HG03521 (cell line): ENCODE results near the gene CHPF2.

Source experiments
- ATAC-seq: cut with Tn5 transposase; IDR thresholded peaks from one replicate; pipeline ENCODE4 v1.9.1; 2021; ENCODE audit warnings: mild to moderate bottlenecking, moderate library complexity; ENCODE audit not compliant: unreplicated experiment

The CHPF2 gene

DNA sequence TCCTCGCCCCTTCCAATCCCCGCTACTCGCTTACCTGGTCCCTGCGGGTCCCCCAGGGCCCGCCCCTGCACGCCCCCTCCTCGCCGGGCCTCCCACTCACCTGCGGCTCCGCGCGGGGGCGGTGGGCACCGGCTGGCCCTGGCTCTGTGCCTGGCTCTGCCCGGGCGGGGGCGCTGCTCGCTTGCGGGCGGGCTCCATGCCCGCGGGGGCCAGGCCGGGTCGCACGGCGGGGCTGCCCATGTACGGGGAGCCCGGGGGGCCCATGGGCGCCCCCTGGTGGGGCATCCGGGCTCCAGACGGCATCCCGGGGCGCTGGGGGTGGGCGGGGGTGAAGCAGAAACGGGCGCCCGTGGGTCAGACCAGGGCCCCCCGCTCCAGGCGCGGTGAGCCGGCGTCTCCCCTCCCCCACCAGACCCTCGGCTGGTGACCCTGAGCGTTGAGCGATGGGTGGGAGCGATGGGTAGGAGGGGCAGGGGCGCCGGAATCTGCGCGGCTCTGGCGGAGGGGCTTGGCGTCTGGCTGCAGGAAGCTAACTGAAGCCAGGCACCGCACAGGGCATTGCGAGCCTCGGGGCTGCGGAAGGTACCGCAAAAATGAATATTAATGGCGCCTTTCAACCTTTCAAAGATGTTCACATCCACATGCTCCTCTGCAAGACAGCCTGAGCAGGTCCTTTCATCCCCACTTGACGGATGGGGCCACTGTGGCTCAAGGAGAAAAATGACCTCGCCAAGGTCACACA lies 13.2 kb downstream of the CHPF2 start:
- no peak for ATAC-seq

DNA sequence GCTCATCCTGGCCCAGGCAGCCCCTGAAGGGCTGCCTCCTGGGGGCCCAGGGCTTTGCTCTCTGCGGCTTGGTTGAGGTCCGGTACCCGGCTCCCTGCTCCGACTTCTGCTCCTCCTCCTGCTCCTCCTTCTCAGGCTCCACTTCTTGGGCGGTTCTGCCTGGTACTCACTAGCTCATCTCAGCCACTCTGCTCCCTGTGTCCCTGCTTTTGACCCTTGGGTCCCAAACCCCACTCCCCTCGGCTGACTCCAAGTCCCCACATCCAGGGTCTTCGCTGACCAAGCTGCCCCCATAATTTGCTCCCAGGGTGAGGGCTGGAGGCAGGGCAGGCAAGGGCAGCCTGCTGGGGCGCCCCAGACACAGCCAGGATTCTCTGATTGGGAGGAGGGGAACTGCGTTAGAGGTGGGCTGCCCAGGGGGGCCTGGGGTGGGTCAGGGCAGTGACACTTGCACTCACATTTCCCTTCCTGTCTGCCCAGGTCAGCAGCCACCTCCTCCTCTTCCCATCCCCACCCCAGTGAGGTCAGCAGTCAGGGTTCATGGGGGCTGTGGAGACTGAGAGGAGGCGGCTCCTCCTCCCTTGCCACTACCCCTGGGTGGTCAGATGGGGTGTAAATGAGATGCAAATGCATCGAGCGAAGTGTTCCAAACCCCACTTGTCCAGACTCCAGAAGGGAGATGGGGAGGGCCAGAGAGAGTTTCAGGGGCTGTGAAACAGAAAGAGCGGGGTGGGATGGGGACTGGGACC lies 14.0 kb downstream of the CHPF2 start:
- ATAC-seq, result no peak

DNA sequence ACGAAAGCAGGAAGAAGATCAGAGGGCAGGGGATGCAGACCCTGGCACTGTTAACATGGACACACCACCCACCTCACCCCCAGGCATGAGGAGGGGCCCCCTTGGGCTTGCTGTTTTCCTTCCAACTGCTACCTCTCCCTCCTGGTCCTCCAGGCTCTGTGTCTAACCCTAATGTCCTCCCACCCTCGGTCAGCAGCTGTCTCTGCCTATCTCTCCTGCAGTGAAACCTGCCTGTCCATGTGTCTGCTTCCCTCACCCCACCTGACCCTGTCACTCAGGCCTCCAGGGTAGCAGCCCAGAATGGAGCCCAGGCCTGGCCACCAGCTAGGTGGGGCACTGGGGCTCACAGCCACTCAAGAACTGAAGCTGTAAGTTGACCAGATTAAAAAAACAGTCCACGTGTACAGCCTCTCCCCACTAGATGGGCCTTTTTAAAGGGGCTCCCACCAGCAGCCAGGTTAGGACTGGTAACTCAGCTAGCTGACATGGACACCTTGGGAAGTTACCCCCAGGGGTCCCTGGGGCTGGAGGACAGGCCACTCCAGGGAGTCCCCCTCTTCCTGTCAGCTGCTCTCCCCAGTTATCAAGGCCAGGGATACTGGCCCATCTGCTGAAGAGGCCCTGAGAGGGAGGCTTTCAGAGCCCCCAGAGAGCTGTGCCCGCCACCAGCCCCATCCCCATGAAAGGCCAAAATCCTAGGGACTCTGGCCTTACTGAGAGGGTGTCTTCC lies 14.7 kb downstream of the CHPF2 start:
- no peak for ATAC-seq

DNA sequence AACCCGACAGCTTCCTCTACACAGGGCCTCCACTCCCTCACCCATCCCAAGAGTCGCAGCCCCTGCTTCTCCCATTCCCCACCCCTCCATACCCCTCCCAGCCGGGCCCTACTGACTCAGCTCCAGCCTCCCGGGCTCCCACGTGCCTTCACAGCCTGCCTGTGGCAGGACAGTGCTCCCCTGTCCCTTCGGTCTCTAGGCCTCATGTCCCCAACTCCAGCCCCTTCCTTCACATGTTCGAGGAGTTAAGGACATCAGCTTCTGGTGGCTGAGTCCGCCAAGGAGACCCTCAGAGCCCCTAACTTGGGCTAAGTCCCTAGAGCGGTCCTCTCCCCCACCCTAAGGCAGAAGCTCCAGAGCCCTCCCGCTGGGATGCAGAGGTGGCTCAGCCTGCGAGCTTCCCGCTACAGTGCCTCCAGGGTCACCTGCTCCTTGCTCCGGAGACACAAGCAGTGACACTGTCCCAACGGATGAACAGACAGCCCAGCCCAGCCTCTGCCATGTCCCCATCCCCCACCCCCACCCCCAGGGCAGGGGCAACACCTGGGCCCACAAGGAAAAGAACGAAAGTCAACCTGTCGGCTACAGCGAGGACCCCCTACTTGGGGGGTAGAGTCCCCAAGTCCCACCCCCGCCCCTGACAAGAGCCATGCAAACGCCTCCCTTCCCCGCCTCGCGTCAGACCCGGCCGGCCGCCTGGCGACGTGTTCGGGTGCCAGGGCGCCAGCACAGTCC lies 15.5 kb downstream of the CHPF2 start:
- no peak for ATAC-seq

- no peak for ATAC-seq
These were observed 16.2 kb downstream of the CHPF2 start, which contains the start of gene SMARCD3 for GRCh38 chr7:151248346-151249033. Gene SMARCD3, minus strand, starts transcription at chr7:151248694. Its CDS starts 132 bp downstream, at chr7:151248562.

GRCh38 chr7:151249034-151249731 lies 16.9 kb downstream of the CHPF2 start:
- no peak for ATAC-seq

DNA sequence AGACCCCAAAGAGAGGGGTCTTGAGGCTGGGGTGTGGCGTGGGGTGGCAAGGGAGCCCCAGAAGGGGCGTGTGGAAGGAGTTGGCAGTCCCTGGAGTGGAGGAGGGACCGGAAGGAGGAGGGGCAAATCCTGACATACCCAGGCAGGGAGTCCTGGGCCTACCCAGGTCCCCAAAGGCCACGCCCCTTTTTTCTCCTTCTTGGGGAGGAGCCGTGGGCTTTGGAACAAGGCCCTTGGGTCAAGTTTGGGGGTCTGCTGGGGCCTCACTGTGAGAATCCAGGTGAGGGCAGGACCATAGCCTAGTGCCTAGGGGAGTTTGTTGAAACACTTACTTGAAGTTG lies 17.4 kb downstream of the CHPF2 start:
- ATAC-seq, result no peak

DNA sequence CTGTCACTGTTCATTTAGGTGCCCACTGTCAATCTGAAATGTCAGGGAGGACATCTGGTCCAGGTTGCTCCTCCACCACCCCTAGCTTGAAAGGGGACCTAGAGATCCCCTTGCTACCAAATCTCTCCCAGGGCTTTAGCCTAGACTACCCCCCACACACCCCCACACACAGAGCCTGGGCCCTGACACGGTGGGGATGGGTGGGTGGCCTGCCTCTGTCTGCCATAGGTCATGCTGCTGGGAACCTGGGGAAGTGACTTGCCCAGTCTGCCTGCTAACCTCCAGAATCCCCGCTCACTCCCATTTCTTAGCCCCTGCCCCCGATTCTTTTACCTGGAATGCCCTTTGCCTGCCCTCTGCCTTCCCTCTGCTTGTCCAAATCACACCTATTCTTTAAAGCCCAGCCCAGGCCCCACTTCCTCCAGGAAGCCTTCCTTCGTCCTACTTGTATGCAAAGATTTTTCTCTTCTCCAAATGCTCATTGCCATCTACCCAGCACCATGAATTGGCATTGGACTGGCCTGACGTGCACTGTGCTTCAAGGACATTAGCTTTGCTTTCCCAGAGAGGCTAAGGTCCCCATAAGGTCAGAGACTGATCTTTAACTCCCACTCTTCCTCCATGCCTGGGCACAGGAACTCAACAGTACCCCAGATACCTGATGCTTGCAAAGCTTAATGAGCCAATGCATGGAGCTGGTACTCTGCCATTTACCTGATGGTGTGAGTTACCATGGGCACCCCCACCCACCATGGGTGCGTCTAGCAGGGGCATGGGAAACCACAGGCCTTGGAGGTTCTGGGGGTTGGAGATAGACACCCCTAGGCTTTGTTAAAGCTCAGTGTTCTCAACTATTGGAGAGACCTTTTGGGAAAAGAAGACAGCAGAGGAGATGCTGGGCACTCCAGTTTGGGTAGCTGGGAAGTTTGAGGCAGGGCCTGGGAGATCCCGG lies 18.2 kb downstream of the CHPF2 start:
- ATAC-seq, result no peak

DNA sequence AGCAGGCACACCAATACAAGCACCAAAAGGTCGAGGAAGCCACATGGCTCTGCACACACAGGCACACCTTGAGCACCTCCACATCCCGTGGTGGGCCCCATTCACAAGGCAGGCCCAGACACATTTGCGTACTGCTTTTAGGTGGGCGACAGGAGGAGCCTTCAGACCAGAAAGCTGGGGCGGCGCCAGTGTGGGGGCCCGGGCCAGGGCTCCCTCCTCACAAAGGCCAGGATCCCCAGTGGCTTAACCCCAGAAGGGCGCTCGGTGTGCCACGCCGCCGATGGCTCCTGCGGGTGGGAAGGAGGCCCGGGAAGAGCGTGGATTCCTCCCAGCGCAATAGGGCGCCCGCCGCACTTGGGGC lies 19.0 kb downstream of the CHPF2 start:
- no peak for ATAC-seq

- no peak for ATAC-seq
These were observed 19.6 kb downstream of the CHPF2 start for GRCh38 chr7:151251689-151252560.

- no peak for ATAC-seq
These were observed 20.2 kb downstream of the CHPF2 start for GRCh38 chr7:151252561-151252835.

DNA sequence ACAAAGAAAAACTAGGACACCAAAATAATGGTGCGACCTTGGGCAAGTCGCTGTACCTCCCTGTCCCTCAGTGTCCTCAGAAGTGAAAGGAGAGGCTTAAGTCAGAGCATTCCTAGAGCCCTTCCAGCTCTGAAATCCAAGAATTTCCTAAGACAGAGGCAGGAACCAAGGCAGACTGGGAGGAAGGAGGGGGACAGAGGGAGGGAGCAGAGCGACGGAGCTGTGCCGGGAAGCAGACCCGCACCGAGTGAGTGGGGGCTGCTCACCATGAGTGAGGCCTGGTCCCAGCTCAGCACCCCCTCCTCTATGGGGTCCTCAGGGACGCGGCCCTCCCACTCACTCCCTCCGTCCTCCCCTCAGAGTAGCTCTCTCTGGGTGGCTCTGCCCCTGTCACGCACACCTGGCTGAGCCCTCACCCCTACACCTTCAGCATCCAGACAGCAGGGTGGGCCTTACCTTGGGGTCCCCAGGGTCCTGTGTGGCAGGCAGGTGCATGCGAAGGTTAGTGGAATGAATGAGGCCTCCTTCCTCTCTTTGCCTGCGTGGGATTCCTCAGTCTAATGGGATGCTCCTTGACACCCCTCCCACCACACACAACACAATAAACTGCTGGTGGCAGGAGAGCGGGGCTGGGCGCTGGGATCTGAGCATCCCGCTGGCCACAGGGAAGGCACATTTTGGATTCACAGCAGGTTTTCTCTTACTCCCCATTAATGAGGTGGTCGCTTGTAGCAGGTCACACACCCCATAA lies 20.9 kb downstream of the CHPF2 start:
- ATAC-seq, result no peak

DNA sequence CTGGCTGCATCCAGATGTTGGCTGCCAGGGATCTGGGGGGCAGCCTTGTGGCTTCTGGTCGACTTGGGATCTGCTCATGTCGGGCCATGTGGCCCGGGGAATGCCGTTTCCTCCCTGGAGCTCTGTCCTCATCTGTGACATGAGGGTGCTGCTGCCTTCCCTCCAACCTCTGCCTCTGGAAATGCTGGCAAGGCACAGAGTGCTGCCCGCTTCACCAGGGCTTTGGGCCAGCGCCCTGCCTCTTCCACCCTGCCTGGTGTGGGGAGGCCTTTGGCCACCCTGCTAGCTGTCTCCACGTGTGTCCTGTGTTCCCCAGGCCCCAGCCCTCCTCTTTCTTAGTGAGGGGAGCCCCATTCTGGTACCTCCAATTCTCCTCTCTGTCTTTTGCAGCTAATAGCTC lies 22.0 kb downstream of the CHPF2 start:
- no peak for ATAC-seq

DNA sequence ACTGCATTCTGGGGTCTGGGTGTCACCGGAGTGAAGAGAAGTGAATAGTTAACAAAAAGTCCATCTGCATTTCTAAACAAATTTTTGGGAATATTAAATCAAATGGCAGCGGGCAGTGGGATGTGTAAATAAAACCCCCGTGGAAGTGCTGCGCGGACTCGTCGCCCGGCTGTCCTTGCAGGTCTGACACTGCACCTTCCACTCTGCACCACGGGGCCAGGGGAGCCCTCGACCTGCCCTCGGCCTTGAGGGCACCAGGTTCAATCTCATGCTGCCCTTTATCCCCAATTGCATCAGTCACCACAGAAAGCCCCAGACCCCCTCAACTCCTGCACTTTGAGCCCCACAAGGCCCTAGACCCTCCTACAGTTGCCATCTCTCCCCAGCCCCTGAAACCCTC lies 22.6 kb downstream of the CHPF2 start:
- no peak for ATAC-seq

GRCh38 chr7:151255390-151255789 lies 23.1 kb downstream of the CHPF2 start:
- ATAC-seq, result no peak

DNA sequence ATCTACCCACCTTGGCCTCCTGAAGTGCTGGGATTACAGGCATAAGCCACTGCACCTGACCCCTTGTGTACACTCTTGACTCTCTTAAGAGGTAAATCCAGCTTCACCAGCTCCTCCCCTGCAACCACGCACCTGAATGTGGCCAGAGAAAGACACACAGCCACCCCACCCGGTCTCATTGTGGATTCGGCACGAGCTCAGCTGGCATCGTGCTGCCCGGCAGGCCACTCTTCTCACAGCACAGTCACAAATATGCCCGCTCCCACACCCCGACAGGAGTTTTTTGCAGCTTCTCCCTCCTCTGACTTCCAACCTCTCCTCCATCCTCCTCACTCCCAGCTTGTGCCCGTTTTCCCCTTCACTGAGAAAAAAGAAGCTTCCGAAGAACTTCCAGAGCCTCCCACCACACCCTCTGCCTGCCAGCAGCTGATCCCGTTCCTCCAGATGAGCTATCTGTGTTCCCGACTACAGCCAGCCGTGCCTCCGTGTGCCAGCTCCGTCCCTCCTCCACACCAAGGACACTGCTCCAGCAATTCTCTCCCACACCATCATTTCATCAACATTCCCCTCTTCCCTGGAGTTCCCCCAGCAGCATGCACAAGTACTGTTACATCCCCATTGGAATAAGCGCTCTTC lies 24.2 kb downstream of the CHPF2 start:
- ATAC-seq, result no peak

- no peak for ATAC-seq
These were observed 25.7 kb downstream of the CHPF2 start for GRCh38 chr7:151257990-151258389.
